Rectal smooth muscle tissue (tissue), 1 donor: ENCODE measurements around the gene RANBP3L.
"Not testable (repeated sequence)": the region's sequence is repeated elsewhere in the genome, so short reads cannot be mapped to it uniquely, and the experiment has no call there.

Experiments
- H3K27ac ChIP-seq: one replicate; pipeline ENCODE4 v1.7.0; 2013; ENCODE audit warnings: low read depth, low read length, inconsistent platforms
- H3K27me3 ChIP-seq: one replicate; pipeline ENCODE4 v1.7.0; 2013; ENCODE audit warnings: low read length; ENCODE audit not compliant: control insufficient read depth, insufficient read depth
- H3K36me3 ChIP-seq: one replicate; pipeline ENCODE4 v1.7.0; 2013; ENCODE audit warnings: low read length; ENCODE audit not compliant: control insufficient read depth, insufficient read depth
- H3K4me1 ChIP-seq: one replicate; pipeline ENCODE4 v1.7.0; 2013; ENCODE audit warnings: low read length; ENCODE audit not compliant: control insufficient read depth, insufficient read depth
- H3K4me3 ChIP-seq: one replicate; pipeline ENCODE4 v1.7.0; 2013; ENCODE audit warnings: low read length
- H3K9ac ChIP-seq: one replicate; pipeline ENCODE4 v1.7.0; 2013; ENCODE audit warnings: low read length

RANBP3L gene, protein sequence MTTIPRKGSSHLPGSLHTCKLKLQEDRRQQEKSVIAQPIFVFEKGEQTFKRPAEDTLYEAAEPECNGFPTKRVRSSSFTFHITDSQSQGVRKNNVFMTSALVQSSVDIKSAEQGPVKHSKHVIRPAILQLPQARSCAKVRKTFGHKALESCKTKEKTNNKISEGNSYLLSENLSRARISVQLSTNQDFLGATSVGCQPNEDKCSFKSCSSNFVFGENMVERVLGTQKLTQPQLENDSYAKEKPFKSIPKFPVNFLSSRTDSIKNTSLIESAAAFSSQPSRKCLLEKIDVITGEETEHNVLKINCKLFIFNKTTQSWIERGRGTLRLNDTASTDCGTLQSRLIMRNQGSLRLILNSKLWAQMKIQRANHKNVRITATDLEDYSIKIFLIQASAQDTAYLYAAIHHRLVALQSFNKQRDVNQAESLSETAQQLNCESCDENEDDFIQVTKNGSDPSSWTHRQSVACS

DNA sequence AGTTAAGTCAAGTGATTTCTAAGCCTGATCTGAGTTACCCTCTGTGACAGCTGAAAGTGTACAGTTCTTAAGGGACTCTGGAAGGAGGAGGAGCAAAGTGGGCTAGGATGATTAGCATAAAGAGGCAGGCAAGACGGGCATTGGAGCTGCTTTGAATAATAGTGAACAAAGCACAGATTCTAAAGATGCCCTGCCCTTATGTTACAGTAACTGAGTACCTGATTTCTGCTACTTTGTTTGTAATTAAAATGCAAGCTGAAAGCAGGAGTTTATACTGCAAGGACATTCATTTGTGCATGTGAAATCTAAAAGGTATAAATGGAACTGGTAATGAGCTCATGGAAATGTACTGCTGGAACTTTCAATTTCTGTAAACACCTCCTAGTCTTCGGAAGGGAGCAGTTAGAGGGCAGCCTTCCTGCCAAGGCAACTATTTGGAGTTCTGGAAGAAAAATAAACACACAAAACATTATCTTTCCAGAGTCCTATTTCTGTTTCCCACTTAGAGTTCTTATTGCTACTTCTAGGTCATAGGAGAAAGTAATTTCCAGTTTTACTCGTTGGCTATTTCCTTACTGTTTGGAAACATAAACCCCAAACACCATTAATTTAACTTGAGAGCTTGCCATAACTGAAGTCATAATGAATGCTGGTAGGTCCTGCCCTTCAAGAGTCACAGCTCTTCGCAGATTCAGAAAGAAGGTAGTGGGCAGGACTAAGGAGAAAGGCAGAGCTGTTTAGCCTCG lies at the start of gene RANBP3L:
Gene RANBP3L (minus strand): TSS at position 45 of the 746 bp plus-strand sequence. CDS start 486 bp downstream, outside the sequence.
- H3K27ac ChIP-seq: peak within 1 kb of the TSS; percentile 75

DNA sequence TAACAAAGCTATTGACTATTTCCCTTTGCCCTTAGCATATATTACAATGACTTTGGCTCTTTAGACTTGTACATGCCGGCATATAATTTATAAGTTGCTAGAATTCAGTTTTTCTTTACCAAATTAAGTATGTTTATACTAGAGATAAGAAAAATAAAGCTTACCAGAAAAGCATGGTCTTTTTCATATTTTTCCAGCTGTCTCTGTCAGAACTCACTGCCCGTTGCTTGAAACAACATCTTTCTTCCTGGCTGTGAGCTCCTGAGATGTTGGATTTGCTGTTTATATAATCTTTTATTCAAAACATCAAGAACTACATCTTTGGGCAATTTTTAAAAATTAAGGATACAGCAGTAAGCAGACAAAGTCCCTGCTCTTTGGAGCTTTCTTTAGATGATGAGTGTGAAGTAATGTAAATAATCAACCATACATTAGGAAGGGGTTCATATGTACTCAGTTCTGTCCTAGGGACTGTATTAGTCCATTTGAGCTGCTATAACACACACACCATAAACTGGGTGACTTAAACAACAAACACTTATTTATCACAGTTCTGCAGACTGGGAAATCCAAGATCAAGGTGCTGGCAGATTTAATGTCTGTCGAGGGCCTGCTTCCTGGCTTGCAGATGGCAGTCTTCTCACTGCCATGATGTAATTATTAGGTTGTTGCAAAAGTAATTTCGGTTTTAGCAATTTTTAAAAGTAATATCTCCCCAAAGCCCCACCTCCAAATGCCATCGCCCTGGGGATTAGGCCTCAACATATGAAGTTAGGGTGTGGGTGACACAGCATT lies 45.4 kb upstream of the RANBP3L start:
- no peak overlapping the region for H3K27ac ChIP-seq
- H3K4me1 ChIP-seq: no peaks in the 10 kb centered on the region
- no peaks in the 10 kb centered on the region for H3K27me3 ChIP-seq
- no peak overlapping the region for H3K4me3 ChIP-seq
- no peaks in the 10 kb centered on the region for H3K36me3 ChIP-seq
- H3K9ac ChIP-seq: no peak overlapping the region

More for the DNA sequence above, at the start of gene RANBP3L:
- H3K9ac ChIP-seq: no peak within 1 kb of the TSS
- H3K4me1 ChIP-seq: peaks cover 14% of the 10 kb centered on the region
- H3K4me3 ChIP-seq: peak within 1 kb of the TSS; percentile 46
- no peaks in the 10 kb centered on the region for H3K36me3 ChIP-seq
- no peaks in the 10 kb centered on the region for H3K27me3 ChIP-seq

DNA sequence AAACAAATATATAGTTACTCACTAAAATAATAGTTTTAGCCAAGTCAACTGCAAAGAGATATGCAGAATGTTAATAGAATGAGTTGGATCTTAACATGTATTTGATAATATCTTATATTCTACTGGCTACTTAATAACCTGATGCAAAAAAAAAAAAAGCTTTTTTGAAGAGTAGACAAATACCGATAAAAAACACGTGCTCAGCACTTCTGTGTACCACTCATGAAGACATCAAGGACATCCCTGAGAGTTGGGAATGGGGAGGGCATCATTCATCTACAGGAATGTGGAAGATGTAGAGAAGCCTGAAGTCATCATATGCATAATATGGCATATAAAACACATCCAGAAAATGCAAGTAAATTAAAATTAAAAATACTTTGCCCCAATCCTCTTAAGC lies 43.2 kb upstream of the RANBP3L start:
- no peaks in the 10 kb centered on the region for H3K36me3 ChIP-seq
- no peaks in the 10 kb centered on the region for H3K4me1 ChIP-seq
- no peaks in the 10 kb centered on the region for H3K27me3 ChIP-seq
- no peak overlapping the region for H3K9ac ChIP-seq
- H3K4me3 ChIP-seq: no peak overlapping the region
- H3K27ac ChIP-seq: no peak overlapping the region

DNA sequence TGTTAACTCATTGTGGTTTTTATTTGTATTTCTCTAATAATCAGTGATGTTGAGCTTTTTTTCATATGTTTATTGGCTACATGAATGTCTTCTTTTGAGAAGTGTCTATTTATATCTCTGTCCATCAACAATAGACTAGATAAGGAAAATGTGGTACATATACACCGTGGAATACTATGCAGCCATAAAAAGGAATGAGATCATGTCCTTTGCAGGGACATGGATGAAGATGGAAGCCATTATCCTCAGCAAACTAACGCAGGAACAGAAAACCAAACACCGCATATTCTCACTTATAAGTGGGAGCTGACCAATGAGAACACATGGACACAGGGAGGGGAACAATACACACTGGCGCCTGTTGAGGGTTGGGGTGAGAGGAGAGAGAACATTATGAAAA lies 40.0 kb upstream of the RANBP3L start:
- not testable (repeated sequence) for H3K9ac ChIP-seq, H3K27ac ChIP-seq, H3K4me3 ChIP-seq, H3K27me3 ChIP-seq, H3K36me3 ChIP-seq
- peaks cover 12% of the 10 kb centered on the region for H3K4me1 ChIP-seq

DNA sequence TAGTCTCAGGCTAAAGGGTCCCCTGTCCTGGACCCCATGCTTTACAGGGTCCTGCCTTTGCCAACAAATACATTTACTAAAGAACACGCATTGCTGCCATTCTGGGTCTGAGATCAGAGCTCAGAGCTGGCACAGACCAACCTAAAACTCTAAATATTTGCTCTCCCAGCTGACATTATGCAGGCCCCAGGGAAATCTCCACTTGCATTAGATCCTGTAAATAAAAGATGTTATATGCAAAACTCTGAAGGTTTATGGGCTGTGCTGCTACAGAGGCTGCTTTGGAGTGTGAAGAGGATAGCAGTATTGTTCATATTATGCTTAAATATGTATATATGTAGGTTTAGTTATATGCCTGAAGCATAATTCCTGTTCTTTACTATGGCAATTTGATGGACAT lies 35.9 kb upstream of the RANBP3L start:
- Histone ChIP-seq H3K27me3 (no peaks in the 10 kb centered on the region), H3K36me3 (no peaks in the 10 kb centered on the region), H3K4me3 (no peak overlapping the region), H3K27ac (no peak overlapping the region), H3K4me1 (peaks cover 15% of the 10 kb centered on the region), H3K9ac (no peak overlapping the region)

DNA sequence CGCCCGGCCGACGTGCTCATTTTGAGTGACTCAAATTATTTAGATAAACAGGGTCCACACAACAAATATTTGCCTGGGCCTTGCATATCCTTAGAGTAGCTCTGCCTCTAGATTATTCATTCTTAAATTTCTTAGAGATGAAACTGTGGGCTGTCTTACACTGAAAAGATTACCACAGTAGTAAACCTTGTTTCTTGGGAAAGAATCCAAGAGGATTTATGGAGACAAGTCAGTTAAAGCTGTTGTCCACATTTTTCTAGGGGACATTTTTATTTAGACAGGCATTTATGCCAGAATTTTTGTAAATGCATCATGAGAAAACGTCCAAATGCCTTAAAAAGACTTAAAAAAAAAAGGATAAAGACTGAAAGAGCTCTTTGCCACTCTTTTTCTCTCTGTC lies 32.6 kb upstream of the RANBP3L start:
- H3K27ac ChIP-seq: no peak overlapping the region

DNA sequence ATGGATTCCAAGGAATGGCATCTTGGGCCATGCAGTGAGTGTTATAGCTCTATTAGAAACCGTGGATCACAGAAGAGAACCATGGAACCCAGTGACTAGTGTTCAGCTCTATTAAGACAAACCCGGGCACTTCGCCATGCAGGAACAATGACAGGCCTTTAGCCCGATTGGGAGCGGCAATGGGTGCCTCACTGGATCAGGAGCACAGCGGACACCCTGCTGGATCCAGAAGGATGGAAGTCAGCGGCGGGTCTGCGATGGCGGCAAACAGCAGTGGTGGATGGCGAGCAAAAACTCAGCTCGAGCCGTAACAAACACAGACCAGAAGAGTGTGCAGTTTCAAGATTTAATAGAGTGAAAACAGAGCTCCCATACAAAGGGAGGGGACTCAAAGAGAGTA lies 31.0 kb upstream of the RANBP3L start:
- H3K4me1 ChIP-seq: peaks cover 12% of the 10 kb centered on the region

More for the DNA sequence above, 32.6 kb upstream of the RANBP3L start:
- H3K36me3 ChIP-seq: no peaks in the 10 kb centered on the region
- peaks cover 15% of the 10 kb centered on the region for H3K4me1 ChIP-seq
- H3K27me3 ChIP-seq: no peaks in the 10 kb centered on the region
- no peak overlapping the region for H3K4me3 ChIP-seq
- H3K9ac ChIP-seq: no peak overlapping the region

DNA sequence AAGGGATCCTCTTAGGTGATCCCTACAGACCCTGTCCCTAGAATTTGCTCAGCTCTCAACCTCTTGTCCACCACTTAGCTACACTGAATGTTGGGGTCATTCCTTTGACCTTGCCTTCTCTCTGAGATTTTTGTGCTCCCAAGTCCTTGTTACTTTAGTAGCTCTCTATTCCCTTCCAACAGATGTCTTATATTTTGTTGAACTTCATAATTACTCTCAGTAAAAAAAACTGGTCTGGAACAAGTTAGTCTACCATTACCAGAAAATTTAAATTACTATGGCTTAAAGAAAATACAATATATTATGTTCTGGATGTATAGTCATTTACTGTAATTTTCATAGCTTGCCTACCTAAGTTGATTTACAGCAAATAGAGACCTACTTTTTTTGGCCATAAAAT lies 23.5 kb upstream of the RANBP3L start:
- no peak overlapping the region for H3K9ac ChIP-seq
- H3K4me3 ChIP-seq: no peak overlapping the region
- no peak overlapping the region for H3K27ac ChIP-seq
- no peaks in the 10 kb centered on the region for H3K27me3 ChIP-seq
- no peaks in the 10 kb centered on the region for H3K4me1 ChIP-seq
- no peaks in the 10 kb centered on the region for H3K36me3 ChIP-seq

More for the DNA sequence above, 31.0 kb upstream of the RANBP3L start:
- not testable (repeated sequence) for H3K27me3 ChIP-seq, H3K9ac ChIP-seq, H3K36me3 ChIP-seq, H3K27ac ChIP-seq, H3K4me3 ChIP-seq

DNA sequence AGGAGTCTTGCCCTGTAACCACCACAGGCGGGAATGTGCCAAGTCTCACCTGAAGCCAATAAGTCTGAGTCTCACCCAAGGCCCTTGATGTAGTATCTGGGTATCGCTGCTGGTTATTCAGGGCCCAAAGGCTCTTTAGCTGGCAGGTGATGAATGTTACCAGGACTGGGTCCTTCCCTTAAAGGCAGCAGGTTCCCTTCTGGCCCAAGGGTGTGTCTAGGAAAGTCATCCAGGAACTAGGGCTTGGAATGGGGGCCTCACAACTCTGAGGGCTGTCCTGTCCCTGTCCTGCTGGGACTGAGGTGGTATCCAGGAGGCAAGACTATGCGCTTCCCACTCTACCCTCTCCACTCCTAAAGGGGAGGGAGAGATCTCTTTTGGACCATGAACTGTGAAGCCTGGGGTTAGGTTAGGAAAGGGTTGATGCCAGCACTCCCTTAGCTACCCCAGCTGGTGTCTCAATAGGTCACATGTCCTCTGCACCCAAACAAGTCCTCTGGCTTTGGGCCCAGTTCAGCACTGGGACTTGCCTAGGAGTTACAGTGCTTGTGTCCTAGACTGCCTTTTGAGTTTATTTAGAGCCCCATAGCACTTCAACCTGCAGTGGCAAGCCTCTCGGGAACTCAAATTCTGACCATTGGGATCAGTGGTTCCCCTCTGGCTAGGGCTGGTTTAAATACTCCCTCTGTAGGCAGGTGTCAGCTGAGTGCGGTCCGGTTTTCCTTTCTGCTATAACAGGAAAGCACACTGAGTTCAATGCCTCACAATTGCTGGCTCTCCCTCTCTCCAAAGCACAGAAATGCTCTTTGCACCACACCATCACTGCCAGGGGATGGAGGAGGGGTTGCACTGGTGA lies 22.5 kb upstream of the RANBP3L start:
- H3K4me3 ChIP-seq: no peak overlapping the region
- no peaks in the 10 kb centered on the region for H3K4me1 ChIP-seq
- no peaks in the 10 kb centered on the region for H3K36me3 ChIP-seq
- H3K9ac ChIP-seq: no peak overlapping the region
- no peaks in the 10 kb centered on the region for H3K27me3 ChIP-seq
- H3K27ac ChIP-seq: no peak overlapping the region

DNA sequence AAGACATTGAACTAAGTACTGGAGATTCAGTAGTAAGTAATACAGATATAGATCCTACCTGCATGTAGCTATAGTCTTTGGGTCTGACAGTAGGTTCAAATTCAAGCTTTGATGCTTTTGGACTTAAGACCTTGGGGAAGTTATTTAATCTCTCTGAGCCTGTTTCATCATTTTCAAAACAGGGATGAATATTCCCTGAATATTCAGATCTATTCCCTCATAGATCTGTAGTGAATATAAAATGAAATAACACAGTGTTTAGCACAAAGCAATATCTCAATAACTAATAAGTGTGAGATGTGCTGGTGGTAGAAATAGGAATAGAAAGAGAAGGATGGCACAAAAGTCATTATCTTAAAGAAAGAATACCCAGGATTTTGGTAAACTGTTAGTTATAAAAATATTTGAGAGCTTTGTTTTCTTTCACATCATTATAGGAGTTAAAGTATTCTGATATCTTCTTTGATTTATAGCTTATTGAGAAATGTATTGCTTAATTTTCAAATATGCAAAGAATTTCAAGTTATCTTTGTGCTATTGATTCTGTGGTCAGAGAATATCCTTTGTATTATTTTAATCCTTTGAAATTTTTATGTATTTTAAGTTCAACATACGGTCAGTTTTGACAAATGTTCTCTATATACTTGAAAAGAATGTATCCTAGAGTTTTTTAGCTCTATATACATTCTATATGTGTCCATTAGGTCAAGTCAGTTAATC lies 11.4 kb upstream of the RANBP3L start:
- H3K36me3 ChIP-seq: no peaks in the 10 kb centered on the region
- no peak overlapping the region for H3K4me3 ChIP-seq
- H3K9ac ChIP-seq: no peak overlapping the region
- no peaks in the 10 kb centered on the region for H3K27me3 ChIP-seq
- H3K4me1 ChIP-seq: no peaks in the 10 kb centered on the region
- no peak overlapping the region for H3K27ac ChIP-seq

DNA sequence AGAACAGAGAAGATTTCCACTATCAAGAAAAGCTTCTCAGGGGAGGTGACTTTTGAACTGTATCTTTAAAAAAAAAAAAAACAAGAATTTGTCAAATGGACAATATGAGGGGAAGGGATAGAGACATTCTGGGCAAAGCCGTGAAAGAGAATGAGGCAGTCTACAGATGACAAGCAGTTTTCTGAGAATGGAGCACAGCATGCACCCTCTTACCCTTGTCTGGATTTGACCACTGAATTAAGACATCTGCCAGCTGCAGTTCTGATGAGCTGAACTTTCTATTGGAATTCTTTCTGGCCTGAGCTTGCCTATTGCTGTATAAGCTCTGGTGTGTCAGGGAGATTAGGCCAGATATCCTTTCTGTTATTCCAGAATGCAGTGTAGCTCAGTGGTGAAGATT lies 10.3 kb upstream of the RANBP3L start:
- Histone ChIP-seq H3K36me3 (no peaks in the 10 kb centered on the region), H3K27me3 (no peaks in the 10 kb centered on the region), H3K9ac (no peak overlapping the region), H3K4me1 (no peaks in the 10 kb centered on the region), H3K4me3 (no peak overlapping the region), H3K27ac (no peak overlapping the region)
